ENCODE measurements around the gene PRR23C. TPM values are rescaled to one million over a fixed set of nuclear protein-coding genes. Genes with fewer than 3 reads are reported as not detected.
"Not testable (repeated sequence)": the region's sequence is repeated elsewhere in the genome, so short reads cannot be mapped to it uniquely, and the experiment has no call there.

The PRR23C gene
- total RNA-seq, 4 donors from 2014 or later = not detected

GRCh38 chr3:139032326-139033002 is 12.2 kb downstream of the PRR23C start:
- Histone ChIP-seq H3K9me3 (peaks cover 0 to 5% (median 0%) of the 10 kb centered on the region in 4 donors), H3K36me3 (no peaks in the 10 kb centered on the region), H3K27ac (peak overlapping the region in 2 of 4 donors; percentile 70 to 73), H3K4me3 (no peak overlapping the region), H3K27me3 (no peaks in the 10 kb centered on the region), H3K4me1 (no peaks in the 10 kb centered on the region)
- TF ChIP-seq CTCF (IDR thresholded peaks at IDR 0.05) = no peak
- TF ChIP-seq POLR2A (IDR thresholded peaks at IDR 0.05) = no peak
- no peak for DNase-seq

DNA sequence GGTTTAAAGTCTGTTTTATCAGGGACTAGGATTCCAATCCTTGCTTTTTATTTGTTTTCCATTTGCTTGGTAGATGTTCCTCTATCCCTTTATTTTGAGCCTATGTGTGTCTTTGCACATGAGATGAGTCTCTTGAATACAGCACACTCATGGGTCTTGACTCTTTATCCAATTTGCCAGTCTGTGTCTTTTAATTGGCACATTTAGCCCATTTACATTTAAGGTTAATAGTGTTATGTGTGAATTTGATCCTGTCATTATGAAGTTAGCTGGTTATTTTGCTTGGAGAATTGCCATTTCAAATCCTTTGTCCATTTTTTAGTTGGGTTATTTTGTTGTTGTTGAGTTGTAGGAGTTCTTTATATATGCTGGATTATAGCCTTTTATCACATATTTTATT is 14.1 kb downstream of the PRR23C start:
- H3K36me3 ChIP-seq, H3K4me3 ChIP-seq, H3K9me3 ChIP-seq, DNase-seq, H3K4me1 ChIP-seq, H3K27ac ChIP-seq, H3K27me3 ChIP-seq: not testable (repeated sequence)

- Histone ChIP-seq H3K36me3 (no peaks in the 10 kb centered on the region), H3K4me3 (no peak overlapping the region), H3K4me1 (no peaks in the 10 kb centered on the region), H3K27ac (no peak overlapping the region), H3K9me3 (peaks cover 0 to 7% (median 0%) of the 10 kb centered on the region in 4 donors), H3K27me3 (no peaks in the 10 kb centered on the region)
- no peak for DNase-seq
- no peak for TF ChIP-seq POLR2A (IDR thresholded peaks at IDR 0.05)
- no peak for TF ChIP-seq CTCF (IDR thresholded peaks at IDR 0.05)
Observed at GRCh38 chr3:139024968-139025367, 19.7 kb downstream of the PRR23C start.

DNA sequence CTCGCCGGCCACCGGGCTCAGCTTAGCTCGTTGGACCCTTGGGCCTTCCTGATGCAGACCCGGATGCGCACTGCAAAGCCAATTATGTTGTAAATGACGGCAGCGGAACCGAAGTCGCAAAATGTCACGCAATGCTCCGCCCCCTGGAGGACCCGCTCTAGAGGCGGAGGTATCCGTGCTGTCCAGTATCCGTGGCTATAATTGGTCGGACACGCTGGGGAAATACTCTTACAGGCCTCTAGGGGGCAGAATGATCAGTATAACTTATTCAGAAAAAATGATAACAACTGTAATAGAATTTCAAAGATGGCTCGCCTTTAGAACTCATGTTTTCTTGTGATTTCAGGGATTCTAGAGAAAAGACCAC is 23.8 kb downstream of the PRR23C start, which contains the start of gene PRR23B:
PRR23B (minus strand) TSS at position 59 of the 367 bp plus-strand sequence. CDS start 265 bp downstream, outside the sequence.
- no peak for DNase-seq
- Histone ChIP-seq H3K36me3 (no peaks in the 10 kb centered on the region), H3K9me3 (peaks cover 0 to 7% (median 0%) of the 10 kb centered on the region in 4 donors), H3K27me3 (no peaks in the 10 kb centered on the region), H3K4me3 (no peak within 1 kb of the TSS), H3K4me1 (no peaks in the 10 kb centered on the region), H3K27ac (no peak within 1 kb of the TSS)
- TF ChIP-seq POLR2A (IDR thresholded peaks at IDR 0.05) = no peak
- TF ChIP-seq CTCF (IDR thresholded peaks at IDR 0.05) = peak in 2 of 6 experiments; percentile 25 to 34

DNA sequence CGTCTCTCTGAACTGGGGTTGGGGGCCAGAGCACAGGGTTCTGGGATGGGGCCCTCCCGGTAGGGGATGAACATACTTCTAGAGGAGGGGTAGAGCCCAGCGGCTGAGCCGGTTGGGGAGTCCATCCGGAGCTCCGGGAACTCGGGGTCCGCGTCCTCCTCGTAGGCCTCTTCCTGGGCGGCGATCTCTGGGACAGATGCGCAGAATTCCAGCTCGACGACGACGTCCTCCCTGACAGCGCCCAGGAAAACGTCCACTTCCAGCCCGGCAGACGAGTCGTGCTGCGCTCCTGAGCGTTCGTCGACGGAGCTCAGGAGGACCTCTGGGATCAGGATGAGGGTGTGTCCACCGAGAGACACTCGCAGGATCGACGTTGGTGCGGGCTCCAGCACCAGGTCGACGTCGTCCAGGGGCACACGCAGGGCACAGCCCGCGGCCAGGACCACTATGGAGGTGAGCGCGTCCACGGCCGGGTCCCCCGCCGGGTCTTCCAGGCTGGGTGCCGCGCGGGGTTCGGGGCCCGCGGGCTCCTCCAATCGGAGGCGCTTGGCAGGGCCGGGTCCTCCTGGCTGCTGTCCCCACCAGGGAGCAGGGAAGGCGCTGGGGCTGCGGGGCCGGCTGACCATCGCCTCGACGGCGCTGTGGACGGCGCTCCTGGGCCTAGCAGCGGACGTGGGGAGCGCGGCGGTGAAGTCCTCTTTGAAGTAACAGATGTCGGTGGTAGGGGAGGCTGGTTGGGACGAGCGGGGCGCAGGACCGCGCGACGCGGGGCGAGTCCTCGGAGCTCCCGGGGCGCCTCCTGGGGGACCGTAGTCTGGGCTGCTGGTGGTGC is 24.4 kb downstream of the PRR23C start:
- Histone ChIP-seq H3K27me3 (no peaks in the 10 kb centered on the region), H3K36me3 (no peaks in the 10 kb centered on the region), H3K4me3 (no peak overlapping the region), H3K4me1 (no peaks in the 10 kb centered on the region), H3K27ac (no peak overlapping the region), H3K9me3 (peaks cover 0 to 7% (median 0%) of the 10 kb centered on the region in 4 donors)
- no peak for DNase-seq
- no peak for TF ChIP-seq POLR2A (IDR thresholded peaks at IDR 0.05)
- TF ChIP-seq CTCF (IDR thresholded peaks at IDR 0.05) = no peak

DNA sequence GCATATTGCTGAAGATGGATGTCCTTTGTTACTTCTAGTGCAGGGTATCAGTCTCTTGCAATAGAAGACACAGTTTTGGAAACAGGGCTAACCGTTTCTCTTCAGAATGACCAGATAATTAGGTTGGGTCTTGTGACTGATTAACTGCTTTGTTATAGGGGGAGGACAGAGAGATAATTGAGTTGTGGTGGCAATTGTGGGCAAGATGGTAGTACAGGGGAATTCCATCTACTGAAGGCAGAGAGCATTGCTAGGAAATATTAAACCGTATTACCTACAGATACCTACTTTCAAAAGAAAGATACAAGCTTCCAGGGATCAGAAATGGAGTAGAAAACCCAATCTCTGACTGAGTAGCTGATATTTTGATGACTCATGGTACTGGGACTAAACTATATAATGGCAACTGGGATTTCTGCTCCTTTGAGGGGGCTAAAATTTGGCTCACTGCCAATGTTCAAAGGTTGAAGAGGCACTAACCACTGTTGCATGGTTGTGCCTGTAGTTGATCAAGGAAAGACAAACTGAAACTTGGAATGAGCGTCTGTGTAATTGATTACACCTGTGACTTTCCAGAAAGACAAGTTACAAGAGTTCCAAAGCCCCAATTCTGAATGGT is 28.2 kb downstream of the PRR23C start:
- Histone ChIP-seq H3K27me3 (no peaks in the 10 kb centered on the region), H3K36me3 (no peaks in the 10 kb centered on the region), H3K27ac (no peak overlapping the region), H3K9me3 (peaks cover 0 to 7% (median 0%) of the 10 kb centered on the region in 4 donors), H3K4me1 (no peaks in the 10 kb centered on the region), H3K4me3 (no peak overlapping the region)
- no peak for DNase-seq
- TF ChIP-seq CTCF (IDR thresholded peaks at IDR 0.05) (no peak), POLR2A (IDR thresholded peaks at IDR 0.05) (no peak)
